GM12801 (cell line): ENCODE measurements around the gene TSPAN14.

ENCODE experiments used
- TF ChIP-seq, protein P1 (sequence below): IDR thresholded peaks from one replicate; pipeline ENCODE4 v1.5.1; 2011; ENCODE audit warnings: control low read depth; ENCODE audit not compliant: insufficient read length; ENCODE audit errors: extremely low read depth

TSPAN14 gene

DNA sequence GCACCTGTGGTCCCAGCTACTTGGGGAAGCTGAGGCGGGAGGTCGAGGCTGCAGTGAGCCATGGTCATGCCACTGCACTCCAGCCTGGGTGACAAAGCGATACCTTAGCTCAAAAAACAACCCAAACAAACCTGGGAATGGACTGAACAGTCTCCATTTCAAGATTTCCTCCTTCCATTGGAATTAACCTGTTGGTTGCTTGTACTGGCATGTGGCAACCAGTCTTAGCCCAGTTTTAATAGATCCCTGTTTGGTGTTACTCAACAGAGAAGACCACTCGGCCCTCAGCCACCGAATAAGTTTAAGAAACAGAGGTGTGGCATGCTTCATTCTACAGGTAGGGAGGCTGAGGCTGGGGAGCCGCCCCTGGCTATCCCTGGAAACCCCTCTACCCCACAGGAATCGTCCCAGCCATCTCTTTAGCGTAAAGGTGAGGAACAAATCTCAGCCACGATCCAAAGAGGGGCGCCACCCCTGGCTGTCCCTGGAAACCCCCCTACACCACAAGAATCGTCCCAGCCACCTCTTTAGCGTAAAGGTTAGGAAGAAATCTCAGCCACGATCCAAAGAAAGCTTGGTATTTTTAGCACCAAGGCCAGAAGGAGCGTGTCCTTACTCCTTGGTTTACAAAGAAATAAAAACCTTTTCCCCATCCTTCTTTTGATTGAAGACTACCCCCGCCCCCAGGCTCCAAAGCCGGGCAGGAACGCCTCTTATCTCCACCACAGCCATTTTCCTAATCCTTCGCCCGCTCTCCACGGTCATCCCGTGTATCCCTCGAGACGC lies 861 bp upstream of the TSPAN14 start:
- TF ChIP-seq, protein P1, sequence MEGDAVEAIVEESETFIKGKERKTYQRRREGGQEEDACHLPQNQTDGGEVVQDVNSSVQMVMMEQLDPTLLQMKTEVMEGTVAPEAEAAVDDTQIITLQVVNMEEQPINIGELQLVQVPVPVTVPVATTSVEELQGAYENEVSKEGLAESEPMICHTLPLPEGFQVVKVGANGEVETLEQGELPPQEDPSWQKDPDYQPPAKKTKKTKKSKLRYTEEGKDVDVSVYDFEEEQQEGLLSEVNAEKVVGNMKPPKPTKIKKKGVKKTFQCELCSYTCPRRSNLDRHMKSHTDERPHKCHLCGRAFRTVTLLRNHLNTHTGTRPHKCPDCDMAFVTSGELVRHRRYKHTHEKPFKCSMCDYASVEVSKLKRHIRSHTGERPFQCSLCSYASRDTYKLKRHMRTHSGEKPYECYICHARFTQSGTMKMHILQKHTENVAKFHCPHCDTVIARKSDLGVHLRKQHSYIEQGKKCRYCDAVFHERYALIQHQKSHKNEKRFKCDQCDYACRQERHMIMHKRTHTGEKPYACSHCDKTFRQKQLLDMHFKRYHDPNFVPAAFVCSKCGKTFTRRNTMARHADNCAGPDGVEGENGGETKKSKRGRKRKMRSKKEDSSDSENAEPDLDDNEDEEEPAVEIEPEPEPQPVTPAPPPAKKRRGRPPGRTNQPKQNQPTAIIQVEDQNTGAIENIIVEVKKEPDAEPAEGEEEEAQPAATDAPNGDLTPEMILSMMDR, result no peak

DNA sequence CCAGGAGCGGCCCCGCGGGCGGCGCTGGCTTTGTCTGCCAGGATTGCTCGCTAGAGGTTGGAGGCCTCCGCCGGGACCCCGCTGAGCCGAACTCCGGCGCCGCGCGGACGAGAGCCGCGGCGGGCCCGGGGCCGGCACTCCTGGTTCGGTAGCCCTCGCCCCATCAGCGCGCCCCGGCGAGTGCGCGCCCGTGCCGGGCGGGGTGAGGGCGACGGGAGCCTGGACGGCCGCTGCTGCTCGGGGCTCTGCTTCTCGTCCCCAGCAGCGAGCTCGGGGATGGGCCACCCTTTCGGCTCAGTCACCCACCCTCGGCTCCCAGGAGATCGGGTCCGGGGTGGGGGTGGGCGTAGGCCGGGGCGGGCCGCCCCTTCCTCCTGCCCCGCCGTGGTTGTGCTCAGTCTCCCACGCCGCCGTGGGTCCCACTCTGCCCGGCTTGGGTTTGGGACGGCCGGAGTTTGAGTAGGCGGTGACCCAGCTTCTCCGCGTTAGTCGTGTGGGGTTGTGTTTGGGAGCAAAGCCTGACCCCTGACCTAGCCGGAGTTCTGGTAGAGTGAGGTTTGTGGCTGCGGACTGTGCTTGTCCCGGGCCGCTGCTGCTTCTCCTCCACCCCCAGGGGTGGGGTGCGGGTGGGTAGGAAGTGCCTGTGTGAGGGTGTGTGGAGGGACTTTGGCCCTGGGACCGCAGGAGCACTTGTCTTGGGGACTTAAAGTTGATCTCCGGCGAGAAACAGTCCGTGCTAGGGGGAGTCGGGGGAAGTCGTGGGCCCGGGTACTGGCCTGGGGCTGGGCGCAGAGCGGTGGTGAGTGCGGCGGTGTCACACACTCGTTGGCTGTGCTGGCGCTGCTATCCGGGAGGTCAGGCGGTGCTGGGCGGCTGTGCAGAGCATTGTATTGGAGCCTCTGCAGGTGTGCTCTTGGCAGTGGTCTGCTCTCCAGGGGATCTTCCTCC lies 677 bp downstream of the TSPAN14 start:
- TF ChIP-seq, protein P1, result no peak

DNA sequence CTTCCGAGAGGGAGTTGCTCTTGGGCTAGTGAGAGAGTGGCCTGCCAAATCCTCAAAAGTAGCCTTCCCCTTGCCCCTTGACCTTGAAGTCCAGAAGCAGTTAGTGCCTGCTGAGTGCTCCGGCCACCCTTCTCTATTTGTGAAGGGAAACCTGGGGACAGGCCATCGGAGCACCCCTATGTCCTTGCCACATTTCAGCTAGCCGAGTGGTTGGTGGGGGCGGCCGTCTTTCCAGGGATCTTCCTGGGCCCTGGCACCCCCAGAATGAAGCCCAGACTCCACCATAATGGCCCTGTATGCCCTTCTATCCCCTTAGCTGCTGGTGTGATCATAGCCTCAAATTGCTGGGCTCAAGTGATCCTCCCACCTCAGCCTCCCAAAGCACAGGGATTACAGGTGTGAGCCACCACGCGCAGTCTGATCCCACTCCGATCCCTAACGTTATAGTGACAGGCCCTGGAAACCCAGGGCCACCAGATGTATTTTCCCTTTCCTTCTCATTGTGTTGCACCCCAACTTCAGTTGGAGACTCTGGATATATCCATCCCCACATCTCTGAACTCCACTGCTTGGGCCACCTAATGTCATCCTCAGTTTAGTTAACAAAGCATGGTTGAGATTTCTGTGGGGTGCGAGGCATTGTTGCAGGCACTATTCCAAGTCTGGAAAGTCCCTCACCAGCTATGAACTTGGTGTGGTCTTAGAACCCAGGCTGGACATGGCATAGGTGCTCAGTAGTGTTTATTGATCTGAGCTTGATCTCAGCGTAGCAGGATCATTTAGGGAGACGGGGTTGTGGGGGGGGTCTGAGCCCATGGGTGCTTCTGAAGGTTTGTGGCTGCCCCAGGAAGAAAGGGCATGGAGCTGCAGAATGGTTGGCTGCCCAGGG lies 1.6 kb downstream of the TSPAN14 start:
- TF ChIP-seq, protein P1, result no peak

DNA sequence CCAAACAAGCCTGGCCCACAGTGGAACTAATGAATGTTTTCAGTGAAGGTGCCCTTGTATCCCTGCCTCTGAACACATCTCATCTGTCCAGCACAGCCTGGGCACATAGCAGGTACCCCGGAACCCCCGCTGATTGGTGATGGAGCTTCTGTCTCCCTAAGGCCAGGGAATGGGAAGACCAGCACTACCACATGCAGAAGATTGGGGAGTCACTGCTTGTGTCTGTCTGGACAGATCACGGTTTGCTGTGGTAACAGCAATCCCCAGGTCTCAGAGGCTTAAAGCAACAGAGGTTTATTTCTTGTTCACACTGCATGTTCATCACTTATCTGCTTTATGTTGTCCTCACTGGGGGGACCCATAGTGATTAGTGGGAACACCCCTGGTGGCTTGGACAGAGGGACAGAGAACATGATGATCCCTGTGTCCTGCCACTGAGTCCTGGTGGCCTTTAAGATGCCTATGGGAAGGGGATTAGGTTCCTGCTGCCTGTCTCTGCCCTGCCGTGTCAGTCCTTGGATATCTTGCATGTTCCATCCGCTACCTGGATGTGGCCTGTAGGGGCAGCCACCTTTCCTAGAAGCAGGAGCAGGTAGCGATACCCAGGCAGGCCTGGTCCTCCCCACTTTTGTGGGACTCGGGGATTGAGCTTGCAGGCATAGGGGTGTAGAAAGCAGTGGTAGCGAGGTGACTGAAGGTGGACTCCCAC lies 3.6 kb downstream of the TSPAN14 start:
- TF ChIP-seq, protein P1, result no peak

DNA sequence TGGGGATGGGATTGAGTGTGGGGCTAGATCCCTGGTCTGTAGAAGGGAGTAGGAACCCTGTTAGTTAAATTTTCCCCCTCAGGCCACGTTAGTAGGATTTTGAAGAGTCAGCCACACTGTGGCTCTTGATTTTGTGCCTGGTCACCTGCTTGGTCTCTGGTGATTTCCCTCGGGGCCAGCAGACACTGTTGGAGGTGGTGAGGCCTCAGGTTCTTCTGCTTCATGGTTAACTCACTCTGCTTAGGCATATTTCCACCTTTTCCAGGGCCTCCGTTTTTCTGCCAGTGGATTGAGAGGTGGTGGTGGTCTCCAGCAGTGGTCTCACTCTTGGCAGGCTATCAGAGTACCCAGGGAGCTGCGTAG lies 4.1 kb downstream of the TSPAN14 start:
- TF ChIP-seq, protein P1, result no peak

DNA sequence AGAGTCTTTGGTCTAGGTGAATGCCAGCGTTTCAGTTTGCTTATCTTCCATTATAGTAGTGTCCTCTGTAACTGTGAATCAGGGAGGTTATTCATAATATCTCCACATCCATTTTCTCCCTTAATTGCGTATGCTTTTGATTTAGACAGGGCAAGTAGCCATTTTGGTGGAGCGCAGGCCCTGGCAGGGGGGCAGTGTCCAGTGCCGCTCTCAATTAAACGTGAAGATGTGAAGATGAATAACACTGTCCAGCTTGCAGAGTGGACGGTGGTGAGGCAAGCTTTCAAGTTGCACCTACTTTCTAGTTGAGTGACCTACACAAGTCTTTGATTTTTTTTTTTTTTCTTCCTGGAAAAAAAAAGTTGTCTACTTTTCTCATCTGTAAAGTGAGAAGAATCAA lies 4.5 kb downstream of the TSPAN14 start:
- TF ChIP-seq, protein P1, result no peak
